ENCODE results near the gene DNMT3A. TPM values are rescaled to one million over a fixed set of nuclear protein-coding genes. Genes with fewer than 3 reads are reported as not detected.

The DNMT3A gene
- total and polyA plus RNA-seq, 2 donors (not counting 3 experiments of a cell fraction or from before 2014, with no cell fraction given) = 23.3 to 71.7 TPM

- ChIA-PET CTCF (interaction anchor here (1.3 kb wide), 1 partner anchor 10 kb away, joined by 3 read pairs; no protein-coding TSS in a partner anchor), POLR2A (no interaction called here)
- Histone ChIP-seq H3K27ac (ENCODE audit: insufficient read depth, low read depth, low read length) (no peak overlapping the region), H3K79me2 (ENCODE audit: control insufficient read depth, insufficient read depth, low read length) (no peaks in the 10 kb centered on the region), H4K20me1 (replicated peaks; ENCODE audit: control insufficient read depth, extremely low read depth, insufficient read depth, low read length) (no peaks in the 10 kb centered on the region), H2AFZ (ENCODE audit: low read depth, low read length) (no peak overlapping the region), H3K4me3 (replicated peaks in 1 of 3; ENCODE audit: insufficient read depth in 1 of 3, low read depth in 1 of 3, low read length in 3 of 3) (no peak overlapping the region), H3K27me3 (ENCODE audit: control insufficient read depth in 2 of 2, insufficient read depth in 2 of 2, low read length in 2 of 2) (no peaks in the 10 kb centered on the region), H3K36me3 (ENCODE audit: control insufficient read depth in 2 of 2, extremely low read depth in 1 of 2, insufficient read depth in 2 of 2, low read length in 2 of 2) (no peaks in the 10 kb centered on the region), H3K9me3 (replicated peaks; ENCODE audit: control insufficient read depth, insufficient read depth, low read length) (no peaks in the 10 kb centered on the region), H3K9ac (replicated peaks; ENCODE audit: extremely low read depth, insufficient read depth, low read length) (no peak overlapping the region), H3K4me1 (ENCODE audit: control insufficient read depth, extremely low read depth, insufficient read depth, low read length) (no peaks in the 10 kb centered on the region), H3K9me1 (replicated peaks; ENCODE audit: control insufficient read depth, extremely low read depth, insufficient read depth, low read length) (no peaks in the 10 kb centered on the region), H3K4me2 (ENCODE audit: insufficient read depth, low read length) (no peak overlapping the region)
- intact Hi-C loops (cut with micrococcal nuclease) (no loop called here), dilution Hi-C loops (cut with MboI; ENCODE audit: extremely low pct_ligation_motif_present, low sequenced_read_pairs) (no loop called here)
- FAIRE-seq (no peak), DNase-seq (ENCODE audit: low read depth, low spot score) (no peak)
- TF ChIP-seq POLR2A (IDR thresholded peaks at IDR 0.05; ENCODE audit: low read depth, low read length) = no peak
- TF ChIP-seq EZH2 (IDR thresholded peaks at IDR 0.05; ENCODE audit: borderline replicate concordance, low read depth, low read length, severe bottlenecking) = no peak
- TF ChIP-seq CTCF (IDR thresholded peaks at IDR 0.05; ENCODE audit: extremely low read depth in 1 of 2, insufficient read depth in 1 of 2, low read depth in 1 of 2, low read length in 2 of 2) = no peak
- no peak for TF ChIP-seq POLR2AphosphoS5 (IDR thresholded peaks at IDR 0.05; ENCODE audit: insufficient read depth, low read depth, low read length)
- TF ChIP-seq MAX (IDR thresholded peaks at IDR 0.05; ENCODE audit: insufficient read depth, insufficient read length) = no peak
- TF ChIP-seq MYC (IDR thresholded peaks at IDR 0.05; ENCODE audit: low read depth, low read length) = no peak
- TF ChIP-seq GATA2 (IDR thresholded peaks at IDR 0.05; ENCODE audit: insufficient read depth, insufficient read length, low read depth, low read length) = no peak
- TF ChIP-seq FOS (IDR thresholded peaks at IDR 0.05; ENCODE audit: borderline replicate concordance, insufficient read depth, low read length) = no peak
- TF ChIP-seq JUN (IDR thresholded peaks at IDR 0.05; ENCODE audit: borderline replicate concordance, insufficient read depth, insufficient read length, low read depth) = no peak
- BruUV-seq (replicated peaks) = no TSS peak
Measured at GRCh38 chr2:25226827-25227226, 114.9 kb downstream of the DNMT3A start.
